AG04450 (cell line): ENCODE measurements around the gene SMARCC2. TPM values are rescaled to one million over a fixed set of nuclear protein-coding genes. Genes with fewer than 3 reads are reported as not detected.

ENCODE experiments used
- CTCF ChIA-PET: fragments of 300-600, 350-600 bp; formaldehyde crosslinking; extraction: SDS; loops from one replicate; lab custom pipeline; 2022; ENCODE audit warnings: antibody characterized with exemption, inconsistent platforms; lab: Charles Lee
- POLR2A ChIA-PET: fragments of 350-600 bp; formaldehyde crosslinking; extraction: SDS; loops from one replicate; lab custom pipeline; 2021; ENCODE audit warnings: antibody characterized with exemption, inconsistent platforms; lab: Yijun Ruan, JAX
- DNase-seq: peaks from one replicate; pipeline ENCODE4 v3.0.0-alpha.2; 2011; ENCODE audit warnings: low read depth, low spot score
- H3K27ac ChIP-seq: one replicate; pipeline ENCODE4 v1.5.1; 2012; ENCODE audit warnings: low read depth, low read length, control low read depth
- H3K27me3 ChIP-seq: one replicate; pipeline ENCODE4 v1.6.0; 2012; ENCODE audit warnings: low read length; ENCODE audit not compliant: control insufficient read depth, insufficient read depth
- H3K4me3 ChIP-seq: 2 replicates; pipeline ENCODE4 v1.5.1; 2011; ENCODE audit warnings: mild to moderate bottlenecking, low read depth, low read length, control low read depth
- H3K9me3 ChIP-seq: 2 replicates; pipeline ENCODE4 v1.5.1; 2012; ENCODE audit warnings: low read length; ENCODE audit not compliant: control insufficient read depth, insufficient read depth
- CTCF ChIP-seq: IDR thresholded peaks from 2 replicates; pipeline ENCODE4 v1.5.1; 2011; ENCODE audit warnings: low read depth, low read length, control low read depth, inconsistent platforms
- polyA plus RNA-seq: library from polyadenylated mRNA; depleted of rRNA; stranded (reverse); fragments of >200 nt; gene quantifications from 2 replicates; pipeline ENCODE4 v1.2.3, GENCODE V29; 2011

SMARCC2 gene
- polyA plus RNA-seq, 1 experiment: 90.2 TPM

GRCh38 chr12:56127888-56128669 is 61.2 kb downstream of the SMARCC2 start, which contains the start of gene ESYT1:
TSS of gene ESYT1 (plus strand) at chr12:56128267. CDS start at chr12:56128320, 53 bp downstream.
- H3K9me3 ChIP-seq: no peaks in the 10 kb centered on the region; the same call in 1 of the 2 replicates
- H3K27me3 ChIP-seq: no peaks in the 10 kb centered on the region
- no peak for TF ChIP-seq CTCF
- POLR2A ChIA-PET: interaction anchor here (0.6 to 3.6 kb wide), 14 partner anchors 10 to 94 kb away, joined by 3 to 40 read pairs (median 6); partner anchors contain the start of genes MYL6, MYL6B, PA2G4 and RNF41
- H3K27ac ChIP-seq: peak within 1 kb of the TSS; percentile 78
- CTCF ChIA-PET: interaction anchor here (0.7 to 5.3 kb wide), 6 partner anchors 8 to 130 kb away, joined by 3 to 51 read pairs (median 6); partner anchors contain the start of genes ANKRD52 and SMARCC2
- peak; percentile 99 for DNase-seq
- peak within 1 kb of the TSS; percentile 90 for H3K4me3 ChIP-seq

- Histone ChIP-seq H3K4me3 (peak overlapping the region; percentile 53), H3K27me3 (no peaks in the 10 kb centered on the region), H3K9me3 (no peaks in the 10 kb centered on the region; the same call in 1 of the 2 replicates), H3K27ac (peak overlapping the region; percentile 23)
- ChIA-PET POLR2A (interaction anchor here (0.6 to 3.6 kb wide), 13 partner anchors 9 to 94 kb away, joined by 3 to 40 read pairs (median 7); partner anchors contain the start of genes MYL6, PA2G4, RNF41 and RPL41), CTCF (interaction anchor here (0.7 to 5.3 kb wide), 6 partner anchors 8 to 131 kb away, joined by 3 to 51 read pairs (median 6); partner anchors contain the start of genes ANKRD52 and SMARCC2)
- DNase-seq: no peak
- TF ChIP-seq CTCF: no peak
Measured at GRCh38 chr12:56127485-56127887, 61.8 kb downstream of the SMARCC2 start.

- CTCF ChIA-PET: interaction anchor here (0.6 to 5.3 kb wide), 5 partner anchors 10 to 282 kb away, joined by 3 to 51 read pairs (median 4); partner anchors contain the start of gene SMARCC2
- DNase-seq: no peak
Measured at GRCh38 chr12:56126732-56127239, 62.5 kb downstream of the SMARCC2 start.

GRCh38 chr12:56124133-56124532 is 65.2 kb downstream of the SMARCC2 start:
- no peak for DNase-seq
- Histone ChIP-seq H3K9me3 (no peaks in the 10 kb centered on the region; the same call in 1 of the 2 replicates), H3K27me3 (no peaks in the 10 kb centered on the region), H3K4me3 (no peak overlapping the region), H3K27ac (no peak overlapping the region)
- POLR2A ChIA-PET: interaction anchor here (1.4 kb wide), 1 partner anchor 66 kb away, joined by 5 read pairs; the partner anchor contains the start of gene SMARCC2
- TF ChIP-seq CTCF: no peak
- CTCF ChIA-PET: interaction anchor here (1.7 to 5.3 kb wide), 2 partner anchors 65 to 128 kb away, joined by 6 to 51 read pairs; partner anchors contain the start of gene SMARCC2

More at GRCh38 chr12:56126732-56127239, 62.5 kb downstream of the SMARCC2 start:
- Histone ChIP-seq H3K27me3 (no peaks in the 10 kb centered on the region), H3K4me3 (no peak overlapping the region), H3K27ac (no peak overlapping the region), H3K9me3 (no peaks in the 10 kb centered on the region; the same call in 1 of the 2 replicates)
- no peak for TF ChIP-seq CTCF
- POLR2A ChIA-PET: interaction anchor here (1.0 to 3.6 kb wide), 5 partner anchors 9 to 95 kb away, joined by 3 to 40 read pairs (median 5); partner anchors contain the start of genes MYL6, RNF41, RPL41 and SMARCC2
